SK-N-SH treated with all-trans-retinoic acid at 6 μM for 48 hours (cell line): ENCODE measurements around the gene IL24.

ENCODE experiments used
- ATAC-seq: fragments of 200-7000 bp; cut with Tn5 transposase; 3 replicates; pipeline ENCODE4 v1.9.1; 2020; ENCODE audit warnings: mild to moderate bottlenecking, moderate library complexity
- BACH2 ChIP-seq: fragments of 250-450 bp; sonication (Bioruptor Pico); IDR thresholded peaks from 2 replicates; pipeline ENCODE4 v1.9.0; 2021; ENCODE audit warnings: mild to moderate bottlenecking, borderline replicate concordance
- CSDC2 ChIP-seq: fragments of 250-450 bp; sonication (Bioruptor Pico); IDR thresholded peaks from 2 replicates; pipeline ENCODE4 v1.5.0; 2020; ENCODE audit warnings: mild to moderate bottlenecking, moderate library complexity
- ESRRG ChIP-seq: fragments of 250-450 bp; sonication (Bioruptor Pico); IDR thresholded peaks from 2 replicates; pipeline ENCODE4 v1.6.1; 2021; ENCODE audit warnings: mild to moderate bottlenecking
- GLIS3 ChIP-seq: fragments of 250-450 bp; sonication (Bioruptor Pico); IDR thresholded peaks from 2 replicates; pipeline ENCODE4 v1.5.0; 2020; ENCODE audit warnings: mild to moderate bottlenecking, moderate library complexity
- ISL1 ChIP-seq: fragments of 250-450 bp; sonication (Bioruptor Pico); IDR thresholded peaks from 2 replicates; pipeline ENCODE4 v2.1.2; 2022; ENCODE audit warnings: mild to moderate bottlenecking, moderate library complexity
- OSR1 ChIP-seq: fragments of 250-450 bp; sonication (Bioruptor Pico); IDR thresholded peaks from 2 replicates; pipeline ENCODE4 v1.8.0; 2022; ENCODE audit warnings: moderate library complexity, mild to moderate bottlenecking, inconsistent platforms
- PPARA ChIP-seq: fragments of 250-450 bp; sonication (Bioruptor Pico); IDR thresholded peaks from 2 replicates; pipeline ENCODE4 v1.5.0; 2020; ENCODE audit warnings: mild to moderate bottlenecking, borderline replicate concordance
- SNAI2 ChIP-seq: fragments of 250-450 bp; sonication (Bioruptor Pico); IDR thresholded peaks from 2 replicates; pipeline ENCODE4 v1.5.0; 2020; ENCODE audit warnings: mild to moderate bottlenecking, moderate library complexity
- TCF4 ChIP-seq: fragments of 250-450 bp; sonication (Bioruptor Pico); IDR thresholded peaks from 2 replicates; pipeline ENCODE4 v1.8.0; 2021; ENCODE audit warnings: mild to moderate bottlenecking, moderate library complexity, borderline replicate concordance
- TOX ChIP-seq: fragments of 250-450 bp; sonication (Bioruptor Pico); IDR thresholded peaks from 2 replicates; pipeline ENCODE4 v1.8.0; 2021; ENCODE audit warnings: mild to moderate bottlenecking, moderate library complexity, borderline replicate concordance
- ZFP3 ChIP-seq: fragments of 250-450 bp; sonication (Bioruptor Pico); IDR thresholded peaks from 2 replicates; pipeline ENCODE4 v1.5.0; 2020; ENCODE audit warnings: mild to moderate bottlenecking, moderate library complexity
- ZFP30 ChIP-seq: fragments of 450-650 bp; formaldehyde crosslinking; IDR thresholded peaks from 2 replicates; pipeline ENCODE4 v1.5.0; 2022; ENCODE audit warnings: mild to moderate bottlenecking, moderate library complexity
- ZNF565 ChIP-seq: fragments of 450-650 bp; formaldehyde crosslinking; conservative IDR thresholded peaks from 2 replicates; pipeline ENCODE4 v1.5.0; 2020; ENCODE audit warnings: low read depth, mild to moderate bottlenecking, moderate library complexity
- TF ChIP-seq, protein P1 (sequence below): fragments of 250-450 bp; sonication (Bioruptor Pico); IDR thresholded peaks from 2 replicates; pipeline ENCODE4 v1.8.0; 2020; ENCODE audit warnings: mild to moderate bottlenecking, moderate library complexity, borderline replicate concordance
- TF ChIP-seq, protein P2 (sequence below): fragments of 250-450 bp; sonication (Bioruptor Pico); IDR thresholded peaks from 2 replicates; pipeline ENCODE4 v1.5.1; 2021; ENCODE audit warnings: mild to moderate bottlenecking, moderate library complexity
- TF ChIP-seq, protein P3 (sequence below): fragments of 250-450 bp; sonication (Bioruptor Pico); IDR thresholded peaks from 2 replicates; pipeline ENCODE4 v1.5.0; 2020; ENCODE audit warnings: mild to moderate bottlenecking, moderate library complexity
- TF ChIP-seq, protein P4 (sequence below): fragments of 250-450 bp; sonication (Bioruptor Pico); IDR thresholded peaks from 2 replicates; pipeline ENCODE4 v1.5.1; 2020; ENCODE audit warnings: low read depth, mild to moderate bottlenecking, moderate library complexity
- TF ChIP-seq, protein P5 (sequence below): fragments of 250-450 bp; sonication (Bioruptor Pico); IDR thresholded peaks from 2 replicates; pipeline ENCODE4 v1.8.0; 2021; ENCODE audit warnings: low read depth, mild to moderate bottlenecking, moderate library complexity, borderline replicate concordance

The IL24 gene

DNA sequence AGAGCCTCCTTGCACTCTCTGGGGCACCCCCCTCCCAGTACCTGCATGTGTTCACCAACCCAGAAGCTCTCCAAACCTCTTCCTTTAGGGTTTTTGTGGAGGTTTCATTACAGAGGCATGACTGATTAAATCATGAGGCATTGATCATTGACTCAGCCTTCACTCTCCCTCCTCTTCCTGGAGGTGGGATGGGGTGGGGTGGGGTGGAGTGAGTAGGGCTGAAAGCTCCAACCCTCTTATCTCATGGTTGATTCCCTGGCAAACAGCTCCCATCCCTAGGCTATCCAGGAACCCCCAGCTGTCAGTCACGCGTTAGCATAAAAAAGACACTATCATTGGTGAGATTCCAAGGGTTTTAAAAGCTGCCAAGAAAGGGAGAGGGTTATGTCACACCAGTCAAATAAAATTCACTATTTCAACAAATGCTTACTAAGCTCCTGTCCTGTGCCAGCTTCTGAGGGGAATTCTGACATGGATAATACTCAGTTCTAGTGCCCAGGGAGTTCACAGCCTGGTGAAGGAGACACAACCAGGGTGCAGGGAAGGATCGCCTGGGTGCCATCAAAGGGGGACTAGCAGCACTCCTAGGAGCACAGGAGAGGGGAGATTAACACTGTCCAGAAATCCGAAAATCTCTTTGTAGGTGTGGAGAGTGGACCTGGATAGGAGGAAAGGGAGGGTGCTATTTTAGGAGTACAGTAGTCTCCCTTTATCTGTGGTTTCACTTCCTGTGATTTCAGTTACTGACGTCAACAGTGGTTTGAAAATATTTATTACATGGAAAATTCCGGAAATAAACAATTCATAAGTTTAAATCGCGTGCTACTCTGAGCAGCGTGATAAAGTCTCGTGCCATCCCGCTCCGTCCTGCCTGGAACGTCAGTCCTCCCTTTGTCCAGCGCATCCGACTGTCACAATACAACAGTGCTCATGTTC is 6.8 kb upstream of the IL24 start:
- peak; percentile 26; the same call in 1 of the 3 replicates for ATAC-seq

DNA sequence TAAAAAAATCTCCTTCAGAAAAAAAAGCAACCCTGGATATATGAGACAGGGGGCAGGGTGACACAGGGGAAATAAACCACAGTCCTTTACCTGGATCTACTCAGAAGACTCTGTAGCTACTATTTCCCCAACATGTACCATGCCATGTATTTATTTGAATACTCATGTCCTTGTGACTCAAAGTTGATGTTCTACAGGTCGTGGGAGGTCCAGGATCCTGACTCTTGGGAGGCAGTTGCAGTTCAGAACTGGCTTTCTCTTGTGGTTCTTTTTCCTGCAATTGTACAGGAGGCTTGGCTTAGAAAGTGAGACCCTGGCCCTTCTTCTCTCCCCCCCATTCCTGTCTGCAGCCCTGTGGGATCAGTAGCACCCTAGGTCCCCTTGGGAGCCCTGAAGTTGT is 5.8 kb upstream of the IL24 start:
- TF ChIP-seq, protein P1, sequence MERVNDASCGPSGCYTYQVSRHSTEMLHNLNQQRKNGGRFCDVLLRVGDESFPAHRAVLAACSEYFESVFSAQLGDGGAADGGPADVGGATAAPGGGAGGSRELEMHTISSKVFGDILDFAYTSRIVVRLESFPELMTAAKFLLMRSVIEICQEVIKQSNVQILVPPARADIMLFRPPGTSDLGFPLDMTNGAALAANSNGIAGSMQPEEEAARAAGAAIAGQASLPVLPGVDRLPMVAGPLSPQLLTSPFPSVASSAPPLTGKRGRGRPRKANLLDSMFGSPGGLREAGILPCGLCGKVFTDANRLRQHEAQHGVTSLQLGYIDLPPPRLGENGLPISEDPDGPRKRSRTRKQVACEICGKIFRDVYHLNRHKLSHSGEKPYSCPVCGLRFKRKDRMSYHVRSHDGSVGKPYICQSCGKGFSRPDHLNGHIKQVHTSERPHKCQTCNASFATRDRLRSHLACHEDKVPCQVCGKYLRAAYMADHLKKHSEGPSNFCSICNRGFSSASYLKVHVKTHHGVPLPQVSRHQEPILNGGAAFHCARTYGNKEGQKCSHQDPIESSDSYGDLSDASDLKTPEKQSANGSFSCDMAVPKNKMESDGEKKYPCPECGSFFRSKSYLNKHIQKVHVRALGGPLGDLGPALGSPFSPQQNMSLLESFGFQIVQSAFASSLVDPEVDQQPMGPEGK (CRISPR knock-in tag) = no peak
- TF ChIP-seq TCF4 (CRISPR knock-in tag) = no peak
- no peak for TF ChIP-seq BACH2
- TF ChIP-seq OSR1 (CRISPR knock-in tag) = no peak
- TF ChIP-seq ISL1 = no peak
- TF ChIP-seq, protein P2, sequence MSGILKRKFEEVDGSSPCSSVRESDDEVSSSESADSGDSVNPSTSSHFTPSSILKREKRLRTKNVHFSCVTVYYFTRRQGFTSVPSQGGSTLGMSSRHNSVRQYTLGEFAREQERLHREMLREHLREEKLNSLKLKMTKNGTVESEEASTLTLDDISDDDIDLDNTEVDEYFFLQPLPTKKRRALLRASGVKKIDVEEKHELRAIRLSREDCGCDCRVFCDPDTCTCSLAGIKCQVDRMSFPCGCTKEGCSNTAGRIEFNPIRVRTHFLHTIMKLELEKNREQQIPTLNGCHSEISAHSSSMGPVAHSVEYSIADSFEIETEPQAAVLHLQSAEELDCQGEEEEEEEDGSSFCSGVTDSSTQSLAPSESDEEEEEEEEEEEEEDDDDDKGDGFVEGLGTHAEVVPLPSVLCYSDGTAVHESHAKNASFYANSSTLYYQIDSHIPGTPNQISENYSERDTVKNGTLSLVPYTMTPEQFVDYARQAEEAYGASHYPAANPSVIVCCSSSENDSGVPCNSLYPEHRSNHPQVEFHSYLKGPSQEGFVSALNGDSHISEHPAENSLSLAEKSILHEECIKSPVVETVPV (CRISPR knock-in tag) = no peak
- TF ChIP-seq ZFP30 = no peak
- TF ChIP-seq TOX (CRISPR knock-in tag) = no peak
- TF ChIP-seq PPARA = no peak
- TF ChIP-seq SNAI2 (CRISPR knock-in tag) = no peak
- TF ChIP-seq, protein P3, sequence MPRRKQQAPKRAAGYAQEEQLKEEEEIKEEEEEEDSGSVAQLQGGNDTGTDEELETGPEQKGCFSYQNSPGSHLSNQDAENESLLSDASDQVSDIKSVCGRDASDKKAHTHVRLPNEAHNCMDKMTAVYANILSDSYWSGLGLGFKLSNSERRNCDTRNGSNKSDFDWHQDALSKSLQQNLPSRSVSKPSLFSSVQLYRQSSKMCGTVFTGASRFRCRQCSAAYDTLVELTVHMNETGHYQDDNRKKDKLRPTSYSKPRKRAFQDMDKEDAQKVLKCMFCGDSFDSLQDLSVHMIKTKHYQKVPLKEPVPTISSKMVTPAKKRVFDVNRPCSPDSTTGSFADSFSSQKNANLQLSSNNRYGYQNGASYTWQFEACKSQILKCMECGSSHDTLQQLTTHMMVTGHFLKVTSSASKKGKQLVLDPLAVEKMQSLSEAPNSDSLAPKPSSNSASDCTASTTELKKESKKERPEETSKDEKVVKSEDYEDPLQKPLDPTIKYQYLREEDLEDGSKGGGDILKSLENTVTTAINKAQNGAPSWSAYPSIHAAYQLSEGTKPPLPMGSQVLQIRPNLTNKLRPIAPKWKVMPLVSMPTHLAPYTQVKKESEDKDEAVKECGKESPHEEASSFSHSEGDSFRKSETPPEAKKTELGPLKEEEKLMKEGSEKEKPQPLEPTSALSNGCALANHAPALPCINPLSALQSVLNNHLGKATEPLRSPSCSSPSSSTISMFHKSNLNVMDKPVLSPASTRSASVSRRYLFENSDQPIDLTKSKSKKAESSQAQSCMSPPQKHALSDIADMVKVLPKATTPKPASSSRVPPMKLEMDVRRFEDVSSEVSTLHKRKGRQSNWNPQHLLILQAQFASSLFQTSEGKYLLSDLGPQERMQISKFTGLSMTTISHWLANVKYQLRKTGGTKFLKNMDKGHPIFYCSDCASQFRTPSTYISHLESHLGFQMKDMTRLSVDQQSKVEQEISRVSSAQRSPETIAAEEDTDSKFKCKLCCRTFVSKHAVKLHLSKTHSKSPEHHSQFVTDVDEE (CRISPR knock-in tag) = no peak
- TF ChIP-seq, protein P4, sequence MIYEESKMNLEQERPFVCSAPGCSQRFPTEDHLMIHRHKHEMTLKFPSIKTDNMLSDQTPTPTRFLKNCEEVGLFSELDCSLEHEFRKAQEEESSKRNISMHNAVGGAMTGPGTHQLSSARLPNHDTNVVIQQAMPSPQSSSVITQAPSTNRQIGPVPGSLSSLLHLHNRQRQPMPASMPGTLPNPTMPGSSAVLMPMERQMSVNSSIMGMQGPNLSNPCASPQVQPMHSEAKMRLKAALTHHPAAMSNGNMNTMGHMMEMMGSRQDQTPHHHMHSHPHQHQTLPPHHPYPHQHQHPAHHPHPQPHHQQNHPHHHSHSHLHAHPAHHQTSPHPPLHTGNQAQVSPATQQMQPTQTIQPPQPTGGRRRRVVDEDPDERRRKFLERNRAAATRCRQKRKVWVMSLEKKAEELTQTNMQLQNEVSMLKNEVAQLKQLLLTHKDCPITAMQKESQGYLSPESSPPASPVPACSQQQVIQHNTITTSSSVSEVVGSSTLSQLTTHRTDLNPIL (CRISPR knock-in tag) = no peak
- TF ChIP-seq ESRRG = no peak
- TF ChIP-seq ZNF565 = no peak
- TF ChIP-seq, protein P5, sequence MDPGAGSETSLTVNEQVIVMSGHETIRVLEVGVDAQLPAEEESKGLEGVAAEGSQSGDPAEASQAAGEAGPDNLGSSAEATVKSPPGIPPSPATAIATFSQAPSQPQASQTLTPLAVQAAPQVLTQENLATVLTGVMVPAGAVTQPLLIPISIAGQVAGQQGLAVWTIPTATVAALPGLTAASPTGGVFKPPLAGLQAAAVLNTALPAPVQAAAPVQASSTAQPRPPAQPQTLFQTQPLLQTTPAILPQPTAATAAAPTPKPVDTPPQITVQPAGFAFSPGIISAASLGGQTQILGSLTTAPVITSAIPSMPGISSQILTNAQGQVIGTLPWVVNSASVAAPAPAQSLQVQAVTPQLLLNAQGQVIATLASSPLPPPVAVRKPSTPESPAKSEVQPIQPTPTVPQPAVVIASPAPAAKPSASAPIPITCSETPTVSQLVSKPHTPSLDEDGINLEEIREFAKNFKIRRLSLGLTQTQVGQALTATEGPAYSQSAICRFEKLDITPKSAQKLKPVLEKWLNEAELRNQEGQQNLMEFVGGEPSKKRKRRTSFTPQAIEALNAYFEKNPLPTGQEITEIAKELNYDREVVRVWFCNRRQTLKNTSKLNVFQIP = no peak
- TF ChIP-seq ZFP3 = no peak
- no peak for ATAC-seq

More for the DNA sequence above, 6.8 kb upstream of the IL24 start:
- TF ChIP-seq GLIS3 (CRISPR knock-in tag) = no peak
- no peak for TF ChIP-seq CSDC2
- no peak for TF ChIP-seq ZFP30
- TF ChIP-seq, protein P3 (CRISPR knock-in tag) = no peak
